Pancreas (tissue), 10 donors: ENCODE measurements around the gene PSMG1. TPM values are rescaled to one million over a fixed set of nuclear protein-coding genes. Genes with fewer than 3 reads are reported as not detected.
A peak's percentile ranks its signal among the peaks of the same experiment; 100 is the strongest.

Experiments used
- ATAC-seq, 4 donors: fragments of 200-7000 bp; cut with Tn5 transposase; one replicate each; pipeline versions ENCODE4 v1.8.0 to v1.9.1; 2020; ENCODE audit warnings: mild to moderate bottlenecking in 4 of 4, moderate library complexity in 4 of 4
- DNase-seq, 6 donors: peaks; one replicate each; pipeline ENCODE4 v3.0.0-alpha.2; 2020
- FAIRE-seq: peaks from 2 replicates; lab custom pipeline; 2012; peaks lifted over from hg19 to GRCh38; lab: Jason Lieb, UNC
- H3K27ac ChIP-seq, 4 donors: fragments of 200-600 bp; sonication (generic); 1 replicate in 3 of 4; 2 replicates in 1 of 4; pipeline versions ENCODE4 v1.5.0 to v1.8.0; 2020
- H3K27me3 ChIP-seq, 4 donors: fragments of 200-600 bp; one replicate each; pipeline ENCODE4 v1.8.0; 2021
- H3K36me3 ChIP-seq, 3 donors: fragments of 200-600 bp; sonication (generic) in 1 of 3; one replicate each; pipeline versions ENCODE4 v1.5.0 to v1.8.0; 2020 to 2021
- H3K4me1 ChIP-seq, 3 donors: fragments of 200-600 bp; one replicate each; pipeline ENCODE4 v1.8.0; 2021
- H3K4me3 ChIP-seq, 4 donors: fragments of 200-600 bp; sonication (generic) in 2 of 4; one replicate each; pipeline versions ENCODE4 v1.5.0 to v1.8.0; 2020 to 2021
- H3K9me3 ChIP-seq, 4 donors: fragments of 200-600 bp; one replicate each; pipeline ENCODE4 v1.8.0; 2021
- WGBS, 2 donors: extraction: QIAGEN DNeasy Blood & Tissue Kit; methylation state at CpG; one replicate each; pipeline ENCODE4 v1.1.7; 2013; 5-methylcytosine and 5-hydroxymethylcytosine counted together
- intact Hi-C, 3 donors: fragments of 100-400 bp; cut with DNase I; formaldehyde crosslinking; loops; one replicate each; pipeline versions ENCODE4 v1.11.1 to v1.14.2; 2022
- polyA plus RNA-seq, 2 donors: library from polyadenylated mRNA; stranded (reverse); fragments of 200-250 nt; gene quantifications; one replicate each; pipeline ENCODE4 v1.2.3, GENCODE V29; 2013
- total RNA-seq, 6 donors: library from RNA; stranded (reverse); fragmentation: NEBNext Ultra II Directional in 4 of 6; extraction: Animal tissue kit (Norgen Biotek cat#: 25700) in 4 of 6; gene quantifications; one replicate each; pipeline versions ENCODE4 v1.2.1 to v1.2.4, GENCODE V29; 2021 to 2023
- TF ChIP-seq, protein P1 (sequence below), 4 donors: fragments of 200-600 bp; sonication (generic) in 3 of 4; IDR thresholded peaks; one replicate each; pipeline versions ENCODE4 v1.5.0 to v1.8.0; 2021; ENCODE audit warnings: antibody characterized with exemption in 4 of 4
- donor health status: healthy with polysubstance abuse.
- donor health status: DM: no; HTN: no; CAD: no; lungs with moderate emphysema.
- donor health status: DM: no; HTN: no; CAD: no.
- donor health status: control.
- donor health status: control.
- donor health status: Bipolar disorder and iron deficiency.
- donor health status: DM: yes; HTN: yes; CAD: no.
- donor health status: DM: no; HTN: no; CAD: no.
- donor health status: DM: no; HTN: no; CAD: no.
- donor health status: DM: yes; HTN: yes; CAD: no.

Gene PSMG1
- total and polyA plus RNA-seq, 8 donors, result 12.4 to 35.0 (median 18.1) TPM

DNA sequence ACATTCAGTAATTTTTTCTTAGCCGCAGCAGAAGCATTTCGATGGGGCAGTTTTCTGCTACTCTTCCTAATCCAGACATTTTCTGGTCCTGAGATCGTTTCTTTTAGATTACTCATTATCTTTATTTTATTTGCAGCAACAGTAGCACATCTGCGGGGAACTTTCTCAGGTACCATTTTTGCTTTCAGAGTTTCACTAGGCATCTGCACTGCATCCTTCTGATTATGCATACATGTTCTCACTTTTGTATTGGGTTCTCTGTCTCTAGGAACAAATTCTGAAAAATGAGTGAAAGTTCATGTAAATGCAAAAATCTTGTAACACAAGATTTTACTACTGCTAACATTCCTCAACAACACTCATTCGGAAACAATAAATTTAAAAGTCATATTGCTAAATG is 3.9 kb upstream of the PSMG1 start:
- Histone ChIP-seq H3K4me3 (no peak overlapping the region), H3K36me3 (no peaks in the 10 kb centered on the region), H3K27me3 (no peaks in the 10 kb centered on the region), H3K27ac (no peak overlapping the region), H3K4me1 (peaks cover 0 to 7% (median 1%) of the 10 kb centered on the region in 3 donors), H3K9me3 (no peaks in the 10 kb centered on the region)
- ATAC-seq (no peak), DNase-seq (no peak), FAIRE-seq (no peak)
- TF ChIP-seq, protein P1, sequence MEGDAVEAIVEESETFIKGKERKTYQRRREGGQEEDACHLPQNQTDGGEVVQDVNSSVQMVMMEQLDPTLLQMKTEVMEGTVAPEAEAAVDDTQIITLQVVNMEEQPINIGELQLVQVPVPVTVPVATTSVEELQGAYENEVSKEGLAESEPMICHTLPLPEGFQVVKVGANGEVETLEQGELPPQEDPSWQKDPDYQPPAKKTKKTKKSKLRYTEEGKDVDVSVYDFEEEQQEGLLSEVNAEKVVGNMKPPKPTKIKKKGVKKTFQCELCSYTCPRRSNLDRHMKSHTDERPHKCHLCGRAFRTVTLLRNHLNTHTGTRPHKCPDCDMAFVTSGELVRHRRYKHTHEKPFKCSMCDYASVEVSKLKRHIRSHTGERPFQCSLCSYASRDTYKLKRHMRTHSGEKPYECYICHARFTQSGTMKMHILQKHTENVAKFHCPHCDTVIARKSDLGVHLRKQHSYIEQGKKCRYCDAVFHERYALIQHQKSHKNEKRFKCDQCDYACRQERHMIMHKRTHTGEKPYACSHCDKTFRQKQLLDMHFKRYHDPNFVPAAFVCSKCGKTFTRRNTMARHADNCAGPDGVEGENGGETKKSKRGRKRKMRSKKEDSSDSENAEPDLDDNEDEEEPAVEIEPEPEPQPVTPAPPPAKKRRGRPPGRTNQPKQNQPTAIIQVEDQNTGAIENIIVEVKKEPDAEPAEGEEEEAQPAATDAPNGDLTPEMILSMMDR (IDR thresholded peaks at IDR 0.05), result no peak
- intact Hi-C loops, result no loop called here
- WGBS, 2 donors, result 77 to 79% methylated on average over 5 of the region's 5 CpGs

DNA sequence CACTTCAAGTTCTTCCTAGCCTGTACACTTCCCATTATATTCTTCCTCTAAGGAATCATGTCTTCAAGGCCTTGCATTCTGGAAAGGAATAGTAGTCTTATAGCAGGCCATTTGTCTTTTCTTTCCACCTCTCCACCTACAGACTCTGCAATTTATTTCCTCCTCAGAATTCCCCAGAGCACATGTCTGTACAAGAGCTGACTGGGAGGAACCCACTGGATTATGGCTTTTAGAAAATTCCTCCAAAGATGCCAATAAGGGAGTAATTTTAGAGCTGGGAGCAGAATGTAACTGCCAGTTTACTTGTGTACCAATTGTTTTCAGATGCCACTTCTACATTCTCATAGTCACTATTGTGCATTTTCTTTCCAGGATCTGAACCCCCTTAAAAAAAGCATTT is 3.4 kb upstream of the PSMG1 start:
- DNase-seq (no peak), ATAC-seq (no peak), FAIRE-seq (no peak)
- Histone ChIP-seq H3K4me1 (peaks cover under 1 to 12% (median 5%) of the 10 kb centered on the region in 3 donors), H3K27ac (no peak overlapping the region), H3K4me3 (no peak overlapping the region), H3K36me3 (no peaks in the 10 kb centered on the region), H3K27me3 (no peaks in the 10 kb centered on the region), H3K9me3 (no peaks in the 10 kb centered on the region)
- TF ChIP-seq, protein P1 (IDR thresholded peaks at IDR 0.05), result no peak
- intact Hi-C loops, result no loop called here

DNA sequence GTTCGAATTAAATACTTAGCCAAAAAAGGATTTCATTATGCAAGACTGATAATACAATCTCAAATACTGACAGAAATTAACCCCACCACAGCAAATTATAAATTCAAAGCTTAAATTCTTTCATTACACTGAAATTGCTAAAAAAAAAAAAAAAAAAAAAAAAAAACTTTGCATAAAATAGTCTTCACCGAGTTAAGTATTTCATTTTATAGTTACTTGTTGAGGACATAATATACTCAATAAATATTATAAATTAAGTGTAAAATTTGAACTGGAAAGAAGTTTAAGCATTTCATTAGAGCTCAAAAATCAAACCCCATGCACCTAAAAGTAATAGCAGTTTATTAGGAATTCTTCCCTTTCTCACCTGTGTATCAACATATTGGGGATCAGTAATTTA is 1.9 kb upstream of the PSMG1 start:
- no peak for FAIRE-seq
- WGBS, 2 donors, result 66 to 67% methylated on average over 2 of the region's 2 CpGs

DNA sequence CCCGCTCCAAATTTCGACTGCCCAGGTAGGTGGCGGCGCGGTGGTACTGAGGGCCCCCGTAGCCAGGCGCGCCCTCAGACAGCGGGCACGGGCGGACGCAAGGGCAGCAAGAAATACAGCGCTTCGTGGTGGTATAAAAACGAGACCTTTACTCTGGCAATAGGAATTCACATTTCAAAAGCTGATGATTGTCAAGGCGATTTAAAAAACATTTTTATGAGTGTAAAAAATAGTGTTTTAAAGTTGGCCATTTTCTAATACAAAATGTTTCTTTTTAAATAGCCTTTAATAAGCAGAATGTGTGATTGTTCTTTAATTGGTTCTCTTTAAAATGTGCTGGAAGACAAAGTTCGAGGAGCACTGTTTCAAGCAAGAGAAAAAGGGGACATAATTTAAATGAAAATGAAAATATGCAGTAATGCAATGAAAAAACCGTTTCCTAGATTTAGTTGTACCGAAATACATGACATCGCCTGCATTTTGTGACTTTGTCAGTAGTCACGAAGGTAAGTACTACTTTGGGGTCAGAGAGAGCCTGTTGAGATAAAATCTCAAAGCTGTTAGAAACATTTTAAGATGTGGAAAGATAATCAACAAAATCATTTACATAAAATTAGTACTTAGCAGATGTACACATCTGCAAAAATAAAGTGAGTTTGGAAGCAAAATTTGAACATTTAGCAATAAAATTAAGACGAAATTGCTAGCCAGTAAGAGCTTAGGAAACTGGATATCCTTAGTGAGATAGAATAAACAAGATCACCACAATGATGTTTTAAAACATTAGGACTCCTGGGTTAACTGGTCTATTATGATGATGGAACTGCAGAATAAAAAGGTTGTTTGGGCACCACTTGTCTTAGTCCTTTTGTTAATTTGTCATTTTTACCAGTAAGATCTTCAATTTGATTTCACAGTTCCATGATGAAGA is 1.1 kb upstream of the PSMG1 start:
- FAIRE-seq (no peak), DNase-seq (no peak), ATAC-seq (no peak)
- intact Hi-C loops, result no loop called here
- peaks cover 3 to 14% (median 5%) of the 10 kb centered on the region in 3 donors for H3K4me1 ChIP-seq
- peak overlapping the region; percentile 81 to 93 (median 89) for H3K27ac ChIP-seq
- no peaks in the 10 kb centered on the region for H3K36me3 ChIP-seq
- 2% methylated on average over 22 of the region's 22 CpGs for WGBS, 2 donors
- peak overlapping the region; percentile 76 to 86 (median 84) for H3K4me3 ChIP-seq
- no peaks in the 10 kb centered on the region for H3K27me3 ChIP-seq
- no peaks in the 10 kb centered on the region for H3K9me3 ChIP-seq
- TF ChIP-seq, protein P1 (IDR thresholded peaks at IDR 0.05), result no peak

More for the DNA sequence above, 1.9 kb upstream of the PSMG1 start:
- no peak overlapping the region for H3K4me3 ChIP-seq
- ATAC-seq (no peak), DNase-seq (no peak)
- no peaks in the 10 kb centered on the region for H3K27me3 ChIP-seq
- H3K4me1 ChIP-seq, result peaks cover 3 to 14% (median 5%) of the 10 kb centered on the region in 3 donors
- H3K27ac ChIP-seq, result no peak overlapping the region
- no peaks in the 10 kb centered on the region for H3K9me3 ChIP-seq
- TF ChIP-seq, protein P1 (IDR thresholded peaks at IDR 0.05), result no peak
- no peaks in the 10 kb centered on the region for H3K36me3 ChIP-seq
- intact Hi-C loops, result no loop called here
